Liver (tissue), 9 donors: ENCODE results near the gene HOXA5. TPM values are rescaled to one million over a fixed set of nuclear protein-coding genes. Genes with fewer than 3 reads are reported as not detected.
A peak's percentile ranks its signal among the peaks of the same experiment; 100 is the strongest.

Source experiments
- DNase-seq: peaks from one replicate; pipeline ENCODE4 v3.0.0-alpha.2; 2017; ENCODE audit warnings: low spot score
- H3K27ac ChIP-seq, 2 donors: one replicate each; pipeline ENCODE4 v1.7.0; 2013; ENCODE audit warnings: inconsistent platforms in 2 of 2, low read length in 2 of 2, control low read depth in 1 of 2, low read depth in 1 of 2, mild to moderate bottlenecking in 1 of 2
- H3K27me3 ChIP-seq, 4 donors: one replicate each; pipeline versions ENCODE4 v1.6.1 to v1.7.0; 2013; ENCODE audit warnings: low read length in 3 of 4, inconsistent platforms in 1 of 4, mild to moderate bottlenecking in 1 of 4, moderate library complexity in 1 of 4; ENCODE audit not compliant: control insufficient read depth in 4 of 4, insufficient read depth in 4 of 4
- H3K36me3 ChIP-seq, 4 donors: one replicate each; pipeline versions ENCODE4 v1.6.1 to v1.7.0; 2013; ENCODE audit warnings: low read length in 3 of 4, mild to moderate bottlenecking in 3 of 4, low read depth in 1 of 4, moderate library complexity in 1 of 4; ENCODE audit not compliant: control insufficient read depth in 4 of 4, insufficient read depth in 3 of 4
- H3K4me1 ChIP-seq, 4 donors: one replicate each; pipeline versions ENCODE4 v1.6.1 to v1.7.0; 2013; ENCODE audit warnings: low read length in 3 of 4, mild to moderate bottlenecking in 3 of 4, moderate library complexity in 1 of 4; ENCODE audit not compliant: control insufficient read depth in 4 of 4, insufficient read depth in 4 of 4
- H3K4me3 ChIP-seq, 3 donors: one replicate each; pipeline versions ENCODE4 v1.6.1 to v1.7.0; 2013; ENCODE audit warnings: low read length in 3 of 3, control low read depth in 1 of 3, low read depth in 1 of 3, mild to moderate bottlenecking in 1 of 3
- H3K9ac ChIP-seq, 2 donors: one replicate each; pipeline ENCODE4 v1.7.0; 2013; ENCODE audit warnings: low read length in 2 of 2, mild to moderate bottlenecking in 2 of 2, moderate library complexity in 2 of 2, control low read depth in 1 of 2, low read depth in 1 of 2
- H3K9me3 ChIP-seq, 4 donors: one replicate each; pipeline versions ENCODE4 v1.6.1 to v1.7.0; 2013; ENCODE audit warnings: low read length in 3 of 4; ENCODE audit not compliant: control insufficient read depth in 4 of 4
- ATF3 ChIP-seq: IDR thresholded peaks from 2 replicates; pipeline ENCODE4 v1.6.1; 2016; ENCODE audit warnings: antibody characterized with exemption
- CTCF ChIP-seq: fragments of 150-350 bp; IDR thresholded peaks from 2 replicates; pipeline ENCODE4 v1.5.1; 2017; ENCODE audit warnings: improper control_type of control experiment, low read depth, low read length; ENCODE audit not compliant: missing input control
- EGR1 ChIP-seq, 2 donors: IDR thresholded peaks; 2 replicates each; pipeline ENCODE4 v1.6.1; 2016 to 2018; ENCODE audit warnings: antibody characterized with exemption in 2 of 2, low read depth in 2 of 2
- FOXA2 ChIP-seq: IDR thresholded peaks from 2 replicates; pipeline ENCODE4 v1.6.1; 2016; ENCODE audit warnings: antibody characterized with exemption
- GABPA ChIP-seq, 2 donors: IDR thresholded peaks in 1 of 2; conservative IDR thresholded peaks in 1 of 2; 2 replicates each; pipeline ENCODE4 v1.6.1; 2016; ENCODE audit warnings: antibody characterized with exemption in 2 of 2, mild to moderate bottlenecking in 1 of 2, moderate library complexity in 1 of 2
- HNF4A ChIP-seq, 2 donors: conservative IDR thresholded peaks; 2 replicates each; pipeline ENCODE4 v1.6.1; 2016; ENCODE audit warnings: antibody characterized with exemption in 2 of 2, mild to moderate bottlenecking in 2 of 2
- HNF4G ChIP-seq: IDR thresholded peaks from 2 replicates; pipeline ENCODE4 v1.6.1; 2016; ENCODE audit warnings: antibody characterized with exemption
- MAX ChIP-seq: IDR thresholded peaks from 2 replicates; pipeline ENCODE4 v1.6.1; 2016; ENCODE audit warnings: antibody characterized with exemption
- RAD21 ChIP-seq, 2 donors: IDR thresholded peaks; 2 replicates each; pipeline ENCODE4 v1.6.1; 2016; ENCODE audit warnings: antibody characterized with exemption in 2 of 2, mild to moderate bottlenecking in 2 of 2
- REST ChIP-seq: IDR thresholded peaks from 2 replicates; pipeline ENCODE4 v1.6.1; 2016; ENCODE audit warnings: antibody characterized with exemption, mild to moderate bottlenecking
- RXRA ChIP-seq, 2 donors: IDR thresholded peaks; 2 replicates each; pipeline ENCODE4 v1.6.1; 2017 to 2018; ENCODE audit warnings: antibody characterized with exemption in 2 of 2, mild to moderate bottlenecking in 1 of 2
- SP1 ChIP-seq: IDR thresholded peaks from 2 replicates; pipeline ENCODE4 v1.6.1; 2018; ENCODE audit warnings: antibody characterized with exemption, mild to moderate bottlenecking
- TAF1 ChIP-seq: conservative IDR thresholded peaks from 2 replicates; pipeline ENCODE4 v1.6.1; 2016; ENCODE audit warnings: antibody characterized with exemption, mild to moderate bottlenecking
- ZBTB33 ChIP-seq: IDR thresholded peaks from 2 replicates; pipeline ENCODE4 v1.6.1; 2016; ENCODE audit warnings: antibody characterized with exemption
- WGBS: extraction: QIAGEN DNeasy Blood & Tissue Kit; methylation state at CpG from one replicate; pipeline ENCODE4 v1.1.7; 2013; 5-methylcytosine and 5-hydroxymethylcytosine counted together
- polyA plus RNA-seq, 2 donors: library from polyadenylated mRNA; stranded (reverse) in 1 of 2; unstranded in 1 of 2; fragments of 200-250 nt in 1 of 2; fragments of >200 nt in 1 of 2; fragmentation: Nextera tagmentation in 1 of 2; extraction: Ambion mirVana in 1 of 2; gene quantifications; one replicate each; pipeline versions ENCODE4 v1.2.1 to v1.2.3, GENCODE V29; 2013 to 2015
- total RNA-seq, 2 donors: library from RNA; depleted of rRNA; stranded (reverse); fragments of >200 nt; gene quantifications; one replicate each; pipeline ENCODE4 v1.2.3, GENCODE V29; 2014
- donor health status: healthy.
- donor health status: healthy.
- donor health status: healthy.
- donor health status: healthy.
- donor health status: healthy.

The HOXA5 gene
- total and polyA plus RNA-seq, 4 donors: 0.40 to 2.1 (median 0.66) TPM

- no peak overlapping the region for H3K9ac ChIP-seq
- DNase-seq: no peak
Observed at GRCh38 chr7:27148756-27149641, 5.5 kb upstream of the HOXA5 start.

GRCh38 chr7:27148031-27148755, 4.7 kb upstream of the HOXA5 start:
- WGBS: 13% methylated on average over 28 of the region's 28 CpGs
- Histone ChIP-seq H3K9ac (no peak overlapping the region), H3K4me1 (peaks cover 10 to 33% (median 17%) of the 10 kb centered on the region in 4 donors), H3K9me3 (peaks cover 0 to 9% (median 0%) of the 10 kb centered on the region in 4 donors), H3K4me3 (peak overlapping the region in 1 of 3 donors; percentile 24), H3K27ac (no peak overlapping the region), H3K27me3 (peaks cover 7 to 36% (median 23%) of the 10 kb centered on the region in 4 donors), H3K36me3 (no peaks in the 10 kb centered on the region)
- DNase-seq: peak; percentile 29
- TF ChIP-seq ATF3 (no peak), CTCF (no peak), HNF4A (conservative IDR thresholded peaks at IDR 0.05) (no peak), HNF4G (no peak), RXRA (IDR thresholded peaks at IDR 0.05) (no peak), RAD21 (IDR thresholded peaks at IDR 0.05) (no peak), SP1 (no peak), GABPA (IDR thresholded peaks at IDR 0.05 in 1 of 2, conservative IDR thresholded peaks at IDR 0.05 in 1 of 2) (no peak), FOXA2 (no peak), TAF1 (no peak), REST (no peak), ZBTB33 (no peak)

More at GRCh38 chr7:27148756-27149641, 5.5 kb upstream of the HOXA5 start:
- peaks cover 7 to 26% (median 17%) of the 10 kb centered on the region in 4 donors for H3K4me1 ChIP-seq
- peaks cover 0 to 4% (median 0%) of the 10 kb centered on the region in 4 donors for H3K9me3 ChIP-seq
- TF ChIP-seq EGR1 (IDR thresholded peaks at IDR 0.05; ENCODE audit: low read depth in 2 of 2): no peak
- no peak for TF ChIP-seq FOXA2
- no peak for TF ChIP-seq MAX
- no peaks in the 10 kb centered on the region for H3K36me3 ChIP-seq
- WGBS: 21% methylated on average over 30 of the region's 30 CpGs
- H3K27ac ChIP-seq: no peak overlapping the region
- H3K4me3 ChIP-seq: no peak overlapping the region
- H3K27me3 ChIP-seq: peaks cover 7 to 39% (median 29%) of the 10 kb centered on the region in 4 donors
